BE2C (cell line): ENCODE data around the gene ADGRG7.
"Not testable (repeated sequence)": the region's sequence is repeated elsewhere in the genome, so short reads cannot be mapped to it uniquely, and the experiment has no call there.

Source experiments
- DNase-seq: peaks from one replicate; pipeline ENCODE4 v3.0.0-alpha.2; 2020
- H3K27me3 ChIP-seq: fragments of 250-450 bp; sonication (Bioruptor Pico); 2 replicates; pipeline ENCODE4 v1.5.1; 2020; ENCODE audit warnings: mild to moderate bottlenecking
- H3K36me3 ChIP-seq: fragments of 250-450 bp; sonication (Bioruptor Pico); 2 replicates; pipeline ENCODE4 v1.5.1; 2020; ENCODE audit warnings: mild to moderate bottlenecking
- H3K4me1 ChIP-seq: fragments of 250-450 bp; sonication (Bioruptor Pico); 2 replicates; pipeline ENCODE4 v1.5.1; 2020
- H3K4me3 ChIP-seq: 2 replicates; pipeline ENCODE4 v1.5.1; 2011; ENCODE audit warnings: low read depth, low read length
- H3K9me3 ChIP-seq: fragments of 250-450 bp; sonication (Bioruptor Pico); 2 replicates; pipeline ENCODE4 v1.5.1; 2020
- TF ChIP-seq, protein P1 (sequence below): IDR thresholded peaks from 2 replicates; pipeline ENCODE4 v1.5.1; 2012; ENCODE audit warnings: mild to moderate bottlenecking, low read depth, low read length

Gene ADGRG7

DNA sequence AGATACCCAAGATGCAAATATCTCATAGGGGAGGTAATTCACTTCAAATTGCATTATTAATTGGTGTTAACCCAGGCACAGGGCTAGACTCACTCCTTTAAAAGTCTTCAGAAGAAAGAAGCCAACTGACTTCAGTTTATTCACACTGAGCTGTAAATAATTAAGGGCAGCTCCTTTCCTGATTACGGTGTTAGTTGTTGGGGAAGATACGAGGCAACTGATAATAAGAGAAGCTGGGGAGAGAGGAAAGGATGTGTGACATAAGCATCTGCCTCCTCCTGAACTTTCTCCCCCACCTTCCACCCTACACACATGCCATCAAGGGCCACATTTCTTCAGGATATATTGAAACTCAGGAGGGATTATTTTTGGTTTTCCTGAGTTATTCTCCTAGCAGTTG is 47.5 kb downstream of the ADGRG7 start:
- Histone ChIP-seq H3K4me3 (no peak overlapping the region), H3K9me3 (no peaks in the 10 kb centered on the region), H3K4me1 (no peaks in the 10 kb centered on the region), H3K36me3 (no peaks in the 10 kb centered on the region), H3K27me3 (0 out of 2 replicates have a peak, but pooled peaks cover 3% of the 10 kb centered on the region)
- DNase-seq = no peak
- TF ChIP-seq, protein P1, sequence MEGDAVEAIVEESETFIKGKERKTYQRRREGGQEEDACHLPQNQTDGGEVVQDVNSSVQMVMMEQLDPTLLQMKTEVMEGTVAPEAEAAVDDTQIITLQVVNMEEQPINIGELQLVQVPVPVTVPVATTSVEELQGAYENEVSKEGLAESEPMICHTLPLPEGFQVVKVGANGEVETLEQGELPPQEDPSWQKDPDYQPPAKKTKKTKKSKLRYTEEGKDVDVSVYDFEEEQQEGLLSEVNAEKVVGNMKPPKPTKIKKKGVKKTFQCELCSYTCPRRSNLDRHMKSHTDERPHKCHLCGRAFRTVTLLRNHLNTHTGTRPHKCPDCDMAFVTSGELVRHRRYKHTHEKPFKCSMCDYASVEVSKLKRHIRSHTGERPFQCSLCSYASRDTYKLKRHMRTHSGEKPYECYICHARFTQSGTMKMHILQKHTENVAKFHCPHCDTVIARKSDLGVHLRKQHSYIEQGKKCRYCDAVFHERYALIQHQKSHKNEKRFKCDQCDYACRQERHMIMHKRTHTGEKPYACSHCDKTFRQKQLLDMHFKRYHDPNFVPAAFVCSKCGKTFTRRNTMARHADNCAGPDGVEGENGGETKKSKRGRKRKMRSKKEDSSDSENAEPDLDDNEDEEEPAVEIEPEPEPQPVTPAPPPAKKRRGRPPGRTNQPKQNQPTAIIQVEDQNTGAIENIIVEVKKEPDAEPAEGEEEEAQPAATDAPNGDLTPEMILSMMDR = no peak

DNA sequence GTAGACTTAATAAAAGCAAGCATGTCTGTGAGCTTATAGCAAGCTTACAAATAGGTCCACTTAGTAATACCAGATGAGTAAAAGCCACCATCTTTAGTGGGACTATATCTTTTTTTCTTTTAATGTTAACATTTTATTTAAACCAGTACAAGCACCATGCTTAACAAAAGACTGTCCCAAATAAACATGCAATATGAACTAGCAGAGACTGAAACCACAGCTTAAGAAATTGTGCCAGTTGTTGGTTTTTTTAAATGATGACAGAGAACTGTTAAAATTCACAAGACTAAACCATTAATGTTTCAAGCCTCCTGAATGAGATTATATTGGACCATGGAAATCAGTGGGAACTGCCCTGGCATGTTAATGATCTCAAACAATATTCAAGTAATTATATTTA is 51.9 kb downstream of the ADGRG7 start:
- H3K36me3 ChIP-seq, H3K4me3 ChIP-seq, H3K4me1 ChIP-seq, DNase-seq, H3K9me3 ChIP-seq: not testable (repeated sequence)
- peaks cover 11% of the 10 kb centered on the region; the same call in 1 of the 2 replicates for H3K27me3 ChIP-seq

DNA sequence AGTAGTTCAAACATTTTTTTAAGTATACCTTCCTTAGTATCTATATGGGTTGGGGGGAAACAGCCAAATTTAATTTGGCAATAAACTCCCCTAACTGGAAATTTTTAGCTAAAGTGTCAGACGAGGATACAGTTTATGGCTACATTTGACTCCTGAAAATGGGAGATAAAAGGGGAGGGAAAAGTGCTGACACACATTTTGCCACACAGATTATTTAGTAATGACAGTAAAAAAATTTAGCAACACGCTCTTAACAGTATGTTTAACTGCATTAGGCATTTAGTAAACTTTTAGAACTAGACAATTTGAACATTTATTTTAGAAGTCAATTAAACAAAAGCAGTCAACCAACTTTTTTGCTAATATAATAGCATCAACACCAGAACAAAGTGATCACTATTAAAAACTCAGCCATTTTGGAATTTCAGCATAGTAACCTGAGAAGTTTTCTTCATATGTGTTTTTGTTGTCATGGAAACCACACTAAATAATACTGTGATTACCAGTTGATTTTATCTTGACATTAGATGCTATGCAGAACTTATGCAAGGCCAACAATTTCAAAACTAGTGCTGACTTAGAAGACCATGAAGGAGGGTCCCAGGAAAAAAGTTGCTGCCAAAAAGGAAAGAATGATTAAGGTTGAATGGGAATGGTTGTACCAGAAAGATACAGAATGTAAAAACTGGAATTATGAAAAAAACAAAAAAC is 52.9 kb downstream of the ADGRG7 start:
- Histone ChIP-seq H3K4me3 (no peak overlapping the region), H3K9me3 (no peaks in the 10 kb centered on the region), H3K36me3 (no peaks in the 10 kb centered on the region), H3K27me3 (peaks cover 8% of the 10 kb centered on the region; the same call in 1 of the 2 replicates), H3K4me1 (no peaks in the 10 kb centered on the region)
- DNase-seq = no peak
- TF ChIP-seq, protein P1 = no peak

DNA sequence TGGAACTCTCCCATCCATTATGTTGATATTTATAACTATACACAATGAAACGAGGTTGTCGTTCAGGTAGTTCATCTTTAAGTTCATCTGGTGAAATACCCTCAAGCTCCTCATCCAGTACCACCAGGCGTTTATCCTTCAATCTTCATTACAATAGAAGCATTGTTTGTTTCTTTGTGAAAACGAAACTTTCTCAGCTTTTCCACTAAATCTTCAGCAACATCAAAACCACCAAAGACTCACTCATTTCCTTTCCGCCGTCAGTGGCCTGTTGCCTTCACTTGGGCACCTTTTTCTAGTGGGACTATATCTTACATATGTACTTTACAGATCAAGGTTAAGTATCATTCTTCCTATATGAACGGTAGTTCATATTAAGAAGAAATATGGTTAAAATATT is 55.8 kb downstream of the ADGRG7 start:
- H3K27me3 ChIP-seq = peaks cover 8% of the 10 kb centered on the region; the same call in 1 of the 2 replicates
- no peaks in the 10 kb centered on the region for H3K9me3 ChIP-seq
- DNase-seq = no peak
- H3K4me1 ChIP-seq = no peaks in the 10 kb centered on the region
- H3K4me3 ChIP-seq = no peak overlapping the region
- H3K36me3 ChIP-seq = no peaks in the 10 kb centered on the region
- TF ChIP-seq, protein P1 = no peak

DNA sequence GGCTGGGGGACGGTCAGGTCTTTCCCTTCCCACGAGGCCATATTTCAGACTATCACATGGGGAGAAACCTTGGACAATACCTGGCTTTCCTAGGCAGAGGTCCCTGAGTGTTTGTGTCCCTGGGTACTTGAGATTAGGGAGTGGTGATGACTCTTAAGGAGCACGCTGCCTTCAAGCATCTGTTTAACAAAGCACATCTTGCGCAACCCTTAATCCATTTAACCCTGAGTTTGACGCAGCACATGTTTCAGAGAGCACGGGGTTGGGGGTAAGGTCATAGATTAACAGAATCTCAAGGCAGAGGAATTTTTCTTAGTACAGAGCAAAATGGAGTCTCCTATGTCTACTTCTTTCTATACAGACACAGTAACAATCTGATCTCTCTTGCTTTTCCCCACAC is 57.3 kb downstream of the ADGRG7 start:
- not testable (repeated sequence) for H3K4me3 ChIP-seq, H3K4me1 ChIP-seq, H3K27me3 ChIP-seq, H3K9me3 ChIP-seq, DNase-seq, H3K36me3 ChIP-seq

DNA sequence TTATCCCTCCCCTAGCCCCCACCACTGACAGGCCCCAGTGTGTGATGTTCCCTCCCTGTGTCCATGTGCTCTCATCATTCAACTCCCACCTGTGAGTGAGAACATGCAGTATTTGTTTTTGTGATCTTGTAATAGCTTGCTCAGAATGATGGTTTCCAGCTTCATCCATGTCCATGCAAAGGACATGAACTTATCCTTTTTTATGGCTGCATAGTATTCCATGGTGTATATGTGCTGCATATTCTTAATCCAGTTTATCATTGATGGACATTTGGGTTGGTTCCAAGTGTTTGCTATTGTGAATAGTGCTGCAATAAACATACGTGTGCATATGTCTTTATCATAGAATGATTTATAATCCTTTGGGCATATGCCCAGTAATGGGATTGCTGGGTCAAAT is 57.9 kb downstream of the ADGRG7 start:
- DNase-seq, H3K4me1 ChIP-seq, H3K27me3 ChIP-seq: not testable (repeated sequence)

DNA sequence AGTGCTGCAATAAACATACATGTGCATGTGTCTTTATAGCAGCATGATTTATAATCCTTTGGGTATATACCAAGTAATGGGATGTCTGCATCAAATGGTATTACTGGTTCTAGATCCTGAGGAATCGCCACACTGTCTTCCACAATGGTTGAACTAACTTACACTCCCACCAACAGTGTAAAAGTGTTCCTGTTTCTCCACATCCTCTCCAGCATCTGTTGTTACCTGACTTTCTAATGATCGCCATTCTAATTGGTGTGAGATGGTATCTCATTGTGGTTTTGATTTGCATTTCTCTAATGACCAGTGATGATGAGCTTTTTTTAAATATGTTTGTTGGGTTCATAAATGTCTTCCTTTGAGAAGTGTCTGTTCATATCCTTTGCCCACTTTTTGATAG is 61.6 kb downstream of the ADGRG7 start:
- H3K4me1 ChIP-seq, DNase-seq: not testable (repeated sequence)

More for the DNA sequence above, 57.9 kb downstream of the ADGRG7 start:
- H3K4me3 ChIP-seq, H3K9me3 ChIP-seq, H3K36me3 ChIP-seq: not testable (repeated sequence)

DNA sequence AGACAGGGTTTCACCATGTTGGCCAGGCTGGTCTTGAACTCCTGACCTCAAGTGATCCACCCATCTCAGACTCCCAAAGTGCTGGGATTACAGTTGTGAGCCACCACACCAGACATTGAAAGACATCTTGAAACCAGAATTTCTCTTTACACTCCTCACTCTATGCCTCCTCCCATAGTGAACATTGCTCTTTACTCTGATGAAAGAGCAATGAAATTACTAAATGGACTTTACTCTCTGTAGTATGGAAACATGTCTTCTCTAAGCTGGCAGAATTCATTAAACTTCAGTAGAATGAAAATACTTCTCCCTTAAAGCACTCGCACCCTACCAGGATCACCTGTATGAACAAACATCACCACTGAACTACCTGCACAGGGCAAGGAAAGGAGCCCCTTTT is 72.1 kb downstream of the ADGRG7 start:
- H3K4me3 ChIP-seq = no peak overlapping the region
- TF ChIP-seq, protein P1 = no peak
- no peaks in the 10 kb centered on the region for H3K4me1 ChIP-seq
- H3K9me3 ChIP-seq = no peaks in the 10 kb centered on the region
- no peaks in the 10 kb centered on the region for H3K36me3 ChIP-seq
- no peaks in the 10 kb centered on the region; the same call in 1 of the 2 replicates for H3K27me3 ChIP-seq
- DNase-seq = no peak

More for the DNA sequence above, 61.6 kb downstream of the ADGRG7 start:
- not testable (repeated sequence) for H3K4me3 ChIP-seq, H3K9me3 ChIP-seq, H3K36me3 ChIP-seq
- H3K27me3 ChIP-seq = peaks cover 13% of the 10 kb centered on the region
